Frontal cortex (tissue), 4 donors: ENCODE results near the gene FN3K. TPM values are rescaled to one million over a fixed set of nuclear protein-coding genes. Genes with fewer than 3 reads are reported as not detected.
A peak's percentile ranks its signal among the peaks of the same experiment; 100 is the strongest.

Experiments used
- DNase-seq, 2 donors: peaks; one replicate each; pipeline ENCODE4 v3.0.0; 2012; ENCODE audit warnings: low spot score in 2 of 2
- FAIRE-seq: peaks from 2 replicates; lab custom pipeline; 2012; peaks lifted over from hg19 to GRCh38; lab: Jason Lieb, UNC
- total RNA-seq: library from RNA; depleted of rRNA; stranded (reverse); fragments of >200 nt; gene quantifications from one replicate; pipeline ENCODE4 v1.2.3, GENCODE V29; 2014
- donor health status: control.
- donor health status: control.
- donor health status: control.

FN3K gene
- total RNA-seq, 1 donor from 2014 or later: 9.8 TPM

- no peak for DNase-seq
- FAIRE-seq: no peak
These were observed 32.2 kb upstream of the FN3K start for GRCh38 chr17:82703036-82703745.

- DNase-seq (no peak), FAIRE-seq (no peak)
These were observed 31.2 kb upstream of the FN3K start for GRCh38 chr17:82703935-82704865.

- FAIRE-seq: no peak
These were observed 30.5 kb upstream of the FN3K start for GRCh38 chr17:82704886-82705285.

GRCh38 chr17:82705756-82706155 is 29.7 kb upstream of the FN3K start:
- no peak for FAIRE-seq
- DNase-seq: no peak

More at GRCh38 chr17:82704886-82705285, 30.5 kb upstream of the FN3K start:
- no peak for DNase-seq

- DNase-seq (no peak), FAIRE-seq (no peak)
These were observed 26.3 kb upstream of the FN3K start for GRCh38 chr17:82709024-82709675.

GRCh38 chr17:82709676-82710498 is 25.5 kb upstream of the FN3K start:
- no peak for FAIRE-seq

GRCh38 chr17:82710499-82711232 is 24.7 kb upstream of the FN3K start:
- FAIRE-seq (no peak), DNase-seq (no peak)

More at GRCh38 chr17:82709676-82710498, 25.5 kb upstream of the FN3K start:
- no peak for DNase-seq

- DNase-seq: no peak
- no peak for FAIRE-seq
These were observed 22.2 kb upstream of the FN3K start for GRCh38 chr17:82713071-82713723.

GRCh38 chr17:82716203-82717010 is 19.0 kb upstream of the FN3K start, which contains the start of gene FN3KRP:
Gene FN3KRP (plus strand): TSS chr17:82716706. CDS start chr17:82716756, 50 bp downstream.
- FAIRE-seq: no peak
- DNase-seq: peak; percentile 100

GRCh38 chr17:82718986-82719685 is 16.3 kb upstream of the FN3K start:
- no peak for FAIRE-seq
- DNase-seq: no peak

- DNase-seq (no peak), FAIRE-seq (no peak)
These were observed 15.2 kb upstream of the FN3K start for GRCh38 chr17:82720204-82720603.

- FAIRE-seq (no peak), DNase-seq (no peak)
These were observed 12.9 kb upstream of the FN3K start for GRCh38 chr17:82722341-82723013.

GRCh38 chr17:82723169-82723807 is 12.1 kb upstream of the FN3K start:
- DNase-seq (no peak), FAIRE-seq (no peak)

- FAIRE-seq (no peak), DNase-seq (no peak)
These were observed 9.0 kb upstream of the FN3K start for GRCh38 chr17:82726427-82726826.

GRCh38 chr17:82729479-82730260 is 5.7 kb upstream of the FN3K start:
- FAIRE-seq: no peak

More at GRCh38 chr17:82729479-82730260, 5.7 kb upstream of the FN3K start:
- DNase-seq: no peak
